D721Med (cell line): ENCODE measurements around the gene SCAPER.
"Not testable (repeated sequence)": the region's sequence is repeated elsewhere in the genome, so short reads cannot be mapped to it uniquely, and the experiment has no call there.

Experiments
- DNase-seq: peaks from one replicate; pipeline ENCODE4 v3.0.0; 2011; ENCODE audit warnings: low spot score; ENCODE audit not compliant: insufficient read length
- FAIRE-seq: peaks from 2 replicates; lab custom pipeline; 2011; peaks lifted over from hg19 to GRCh38; lab: Jason Lieb, UNC
- TF ChIP-seq, protein P1 (sequence below): IDR thresholded peaks from 2 replicates; pipeline ENCODE4 v1.5.1; 2012; ENCODE audit warnings: mild to moderate bottlenecking, control low read depth; ENCODE audit not compliant: insufficient read depth; ENCODE audit errors: missing control alignments

Gene SCAPER

GRCh38 chr15:76440441-76440840 is 464.7 kb downstream of the SCAPER start:
- FAIRE-seq (no peak), DNase-seq (no peak)
- TF ChIP-seq, protein P1, sequence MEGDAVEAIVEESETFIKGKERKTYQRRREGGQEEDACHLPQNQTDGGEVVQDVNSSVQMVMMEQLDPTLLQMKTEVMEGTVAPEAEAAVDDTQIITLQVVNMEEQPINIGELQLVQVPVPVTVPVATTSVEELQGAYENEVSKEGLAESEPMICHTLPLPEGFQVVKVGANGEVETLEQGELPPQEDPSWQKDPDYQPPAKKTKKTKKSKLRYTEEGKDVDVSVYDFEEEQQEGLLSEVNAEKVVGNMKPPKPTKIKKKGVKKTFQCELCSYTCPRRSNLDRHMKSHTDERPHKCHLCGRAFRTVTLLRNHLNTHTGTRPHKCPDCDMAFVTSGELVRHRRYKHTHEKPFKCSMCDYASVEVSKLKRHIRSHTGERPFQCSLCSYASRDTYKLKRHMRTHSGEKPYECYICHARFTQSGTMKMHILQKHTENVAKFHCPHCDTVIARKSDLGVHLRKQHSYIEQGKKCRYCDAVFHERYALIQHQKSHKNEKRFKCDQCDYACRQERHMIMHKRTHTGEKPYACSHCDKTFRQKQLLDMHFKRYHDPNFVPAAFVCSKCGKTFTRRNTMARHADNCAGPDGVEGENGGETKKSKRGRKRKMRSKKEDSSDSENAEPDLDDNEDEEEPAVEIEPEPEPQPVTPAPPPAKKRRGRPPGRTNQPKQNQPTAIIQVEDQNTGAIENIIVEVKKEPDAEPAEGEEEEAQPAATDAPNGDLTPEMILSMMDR: no peak

GRCh38 chr15:76439542-76439941 is 465.6 kb downstream of the SCAPER start:
- DNase-seq (no peak), FAIRE-seq (no peak)
- TF ChIP-seq, protein P1: no peak

DNA sequence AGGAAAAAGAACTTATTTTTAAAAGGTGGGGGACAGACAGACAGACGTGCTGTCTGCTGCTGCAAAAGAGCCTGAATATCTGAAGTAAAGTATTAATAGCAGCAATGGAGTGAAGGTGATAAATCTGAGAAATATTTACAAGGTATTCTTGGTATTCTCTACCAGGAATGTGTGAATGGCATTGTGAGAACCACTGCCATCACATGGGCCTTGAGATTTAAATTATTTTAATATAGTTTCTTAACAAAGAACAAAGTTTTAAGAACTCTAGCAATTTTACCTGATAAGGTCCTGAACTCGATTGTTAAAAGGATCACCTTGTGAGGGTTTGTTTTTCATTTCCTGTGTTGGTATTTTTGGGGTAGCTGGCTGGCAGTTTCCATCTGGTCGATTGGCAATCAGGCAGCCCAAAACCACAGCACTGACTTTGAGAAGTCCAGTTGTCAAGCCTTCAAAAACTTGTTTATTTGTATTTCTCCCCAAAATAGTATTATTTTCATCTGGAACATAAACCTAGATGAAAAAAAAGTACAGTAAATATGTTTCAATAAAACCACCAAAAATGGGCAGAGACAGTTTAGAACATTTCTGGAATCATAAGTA is 471.2 kb downstream of the SCAPER start:
- DNase-seq (no peak), FAIRE-seq (no peak)
- TF ChIP-seq, protein P1: no peak

DNA sequence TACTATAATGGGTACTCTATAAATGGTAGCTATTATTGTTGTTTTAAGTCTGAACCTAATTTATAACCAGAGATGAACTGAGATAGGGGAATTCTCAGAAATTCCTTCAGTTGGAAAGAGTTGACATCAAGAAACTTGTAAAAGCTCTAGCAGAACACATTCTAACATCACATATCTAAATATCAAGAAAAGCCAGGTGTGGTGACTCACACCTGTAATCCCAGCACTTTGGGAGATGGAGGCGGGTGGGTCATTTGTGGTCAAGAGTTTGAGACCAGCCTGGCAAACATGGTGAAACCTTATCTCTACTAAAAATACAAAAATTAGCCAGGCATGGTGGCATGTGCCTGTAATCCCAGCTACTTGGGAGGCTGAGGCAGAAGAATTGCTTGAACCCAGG is 472.1 kb downstream of the SCAPER start:
- not testable (repeated sequence) for FAIRE-seq

GRCh38 chr15:76432604-76433003 is 472.5 kb downstream of the SCAPER start:
- DNase-seq (no peak), FAIRE-seq (no peak)
- TF ChIP-seq, protein P1: no peak

More for the DNA sequence above, 472.1 kb downstream of the SCAPER start:
- not testable (repeated sequence) for DNase-seq

- TF ChIP-seq, protein P1: no peak
- DNase-seq (no peak), FAIRE-seq (no peak)
Observed at GRCh38 chr15:76431971-76432370, 473.2 kb downstream of the SCAPER start.

DNA sequence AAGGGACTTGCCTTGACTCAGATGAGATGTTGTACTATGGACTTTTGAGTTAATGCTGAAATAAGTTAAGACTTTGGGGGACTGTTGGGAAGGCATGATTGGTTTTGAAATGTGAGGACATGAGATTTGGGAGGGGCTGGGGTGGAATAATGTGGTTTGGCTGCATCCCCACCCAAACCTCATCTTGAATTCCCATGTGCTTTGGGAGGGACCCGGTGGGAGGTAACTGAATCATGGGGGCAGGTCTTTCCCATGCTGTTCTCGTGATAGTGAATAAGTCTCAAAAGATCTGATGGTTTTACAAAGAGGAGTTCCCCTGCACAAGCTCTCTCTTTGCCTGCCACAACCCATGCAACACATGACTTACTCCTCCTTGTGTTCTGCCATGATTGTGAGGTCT is 474.4 kb downstream of the SCAPER start:
- not testable (repeated sequence) for FAIRE-seq

GRCh38 chr15:76429661-76430060 is 475.5 kb downstream of the SCAPER start:
- no peak for DNase-seq
- FAIRE-seq: no peak
- TF ChIP-seq, protein P1: no peak

More for the DNA sequence above, 474.4 kb downstream of the SCAPER start:
- DNase-seq: not testable (repeated sequence)
